Ishikawa (cell line): Measurements from ENCODE around the gene KCNIP4.

Source experiments
- CEBPB ChIP-seq: IDR thresholded peaks from 2 replicates; pipeline ENCODE4 v1.6.1; 2012
- CREB1 ChIP-seq: IDR thresholded peaks from 2 replicates; pipeline ENCODE4 v1.6.1; 2012; ENCODE audit warnings: low read depth
- EGR1 ChIP-seq: IDR thresholded peaks from 2 replicates; pipeline ENCODE4 v1.6.1; 2012
- EP300 ChIP-seq: IDR thresholded peaks from 2 replicates; pipeline ENCODE4 v1.6.1; 2012; ENCODE audit warnings: borderline replicate concordance
- FOXM1 ChIP-seq: IDR thresholded peaks from 2 replicates; pipeline ENCODE4 v1.6.1; 2012; ENCODE audit warnings: low read depth, borderline replicate concordance
- MAX ChIP-seq: IDR thresholded peaks from 2 replicates; pipeline ENCODE4 v1.6.1; 2012
- NFIC ChIP-seq: IDR thresholded peaks from 2 replicates; pipeline ENCODE4 v1.6.1; 2012
- RAD21 ChIP-seq: IDR thresholded peaks from 2 replicates; pipeline ENCODE4 v1.6.1; 2012; ENCODE audit warnings: low read depth
- REST ChIP-seq: IDR thresholded peaks from 2 replicates; pipeline ENCODE4 v1.6.1; 2012; ENCODE audit warnings: low read depth, mild to moderate bottlenecking
- TAF1 ChIP-seq: IDR thresholded peaks from 2 replicates; pipeline ENCODE4 v1.6.1; 2012; ENCODE audit warnings: low read depth, mild to moderate bottlenecking
- TCF12 ChIP-seq: IDR thresholded peaks from 2 replicates; pipeline ENCODE4 v1.6.1; 2012; ENCODE audit warnings: low read depth
- TEAD4 ChIP-seq: IDR thresholded peaks from 2 replicates; pipeline ENCODE4 v1.6.1; 2012
- YY1 ChIP-seq: IDR thresholded peaks from 2 replicates; pipeline ENCODE4 v1.6.1; 2012; ENCODE audit warnings: low read depth
- ZBTB7A ChIP-seq: IDR thresholded peaks from 2 replicates; pipeline ENCODE4 v1.6.1; 2012; ENCODE audit warnings: low read depth
- TF ChIP-seq, protein P1 (sequence below): IDR thresholded peaks from 2 replicates; pipeline ENCODE4 v1.6.1; 2012

Gene KCNIP4

DNA sequence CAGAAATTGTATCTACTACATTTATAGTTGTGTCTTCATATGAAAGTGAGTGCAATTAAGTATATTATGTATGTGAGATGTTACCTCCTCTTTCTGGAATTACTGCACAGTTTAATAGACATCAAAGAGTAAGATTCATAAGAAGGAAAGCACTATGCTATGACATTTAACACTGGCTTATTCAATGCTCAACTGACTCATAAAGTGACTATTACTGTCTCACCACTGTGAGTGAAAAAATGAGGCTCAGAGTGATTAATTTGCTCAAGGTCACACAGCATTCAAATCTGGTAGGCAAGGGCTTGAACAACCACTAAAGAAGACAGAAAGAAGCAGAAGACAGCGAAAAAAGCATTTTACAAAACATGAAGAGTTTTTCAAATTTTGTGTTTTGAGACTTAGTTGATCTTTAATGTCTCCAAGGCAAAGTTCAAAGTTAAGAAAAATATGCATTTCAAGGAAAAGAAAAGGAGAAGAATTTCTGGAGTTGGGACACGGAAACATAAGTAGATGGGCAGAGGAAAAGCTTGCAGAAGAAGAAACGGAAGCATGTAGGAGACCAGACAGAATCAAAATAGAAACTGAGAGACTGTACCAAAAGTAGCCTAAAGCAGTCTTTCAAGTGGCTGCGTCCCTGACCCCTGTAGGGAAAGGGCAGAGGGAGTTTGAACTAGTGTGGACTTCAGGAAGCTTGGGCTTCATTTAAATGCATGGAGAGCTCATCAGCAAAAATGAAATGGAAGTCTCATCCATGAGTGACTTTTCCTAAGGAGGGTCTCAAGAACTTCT lies 66.3 kb downstream of the KCNIP4 start:
- TF ChIP-seq CREB1 (no peak), YY1 (no peak), EP300 (no peak), MAX (no peak), FOXM1 (no peak), RAD21 (no peak), NFIC (no peak), REST (no peak), TCF12 (no peak)
- TF ChIP-seq, protein P1, sequence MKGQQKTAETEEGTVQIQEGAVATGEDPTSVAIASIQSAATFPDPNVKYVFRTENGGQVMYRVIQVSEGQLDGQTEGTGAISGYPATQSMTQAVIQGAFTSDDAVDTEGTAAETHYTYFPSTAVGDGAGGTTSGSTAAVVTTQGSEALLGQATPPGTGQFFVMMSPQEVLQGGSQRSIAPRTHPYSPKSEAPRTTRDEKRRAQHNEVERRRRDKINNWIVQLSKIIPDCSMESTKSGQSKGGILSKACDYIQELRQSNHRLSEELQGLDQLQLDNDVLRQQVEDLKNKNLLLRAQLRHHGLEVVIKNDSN = no peak

GRCh38 chr4:21879187-21879586 lies 69.4 kb downstream of the KCNIP4 start:
- no peak for TF ChIP-seq TCF12
- no peak for TF ChIP-seq CREB1
- TF ChIP-seq TEAD4 = no peak
- no peak for TF ChIP-seq MAX
- TF ChIP-seq EP300 = no peak
- no peak for TF ChIP-seq YY1
- TF ChIP-seq CEBPB = no peak
- TF ChIP-seq, protein P1 = no peak
- no peak for TF ChIP-seq NFIC
- TF ChIP-seq TAF1 = no peak
- TF ChIP-seq FOXM1 = no peak
- TF ChIP-seq EGR1 = no peak
- no peak for TF ChIP-seq REST
- no peak for TF ChIP-seq ZBTB7A
- no peak for TF ChIP-seq RAD21

DNA sequence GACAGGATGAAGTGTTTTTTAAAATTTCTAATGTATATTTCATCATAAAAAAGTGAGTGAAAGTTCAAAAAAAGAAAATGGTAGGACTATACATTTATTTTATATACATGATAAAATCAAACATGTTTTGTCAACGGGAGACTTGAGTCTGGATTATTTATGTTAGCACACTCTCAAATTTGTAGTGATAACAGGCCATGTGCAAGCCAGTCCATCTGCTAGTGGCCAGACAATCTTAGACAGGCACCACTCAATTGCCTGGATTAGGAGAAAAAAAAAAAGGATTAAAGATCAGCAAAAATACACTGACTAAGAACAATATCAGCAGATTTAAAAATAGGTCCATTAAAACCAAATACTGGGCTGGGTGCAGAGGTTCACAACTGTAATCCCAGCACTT lies 71.9 kb downstream of the KCNIP4 start:
- no peak for TF ChIP-seq EP300
- no peak for TF ChIP-seq TCF12
- TF ChIP-seq, protein P1 = no peak
- no peak for TF ChIP-seq ZBTB7A
- TF ChIP-seq TAF1 = no peak
- TF ChIP-seq FOXM1 = no peak
- TF ChIP-seq MAX = no peak
- TF ChIP-seq TEAD4 = no peak
- no peak for TF ChIP-seq REST
- TF ChIP-seq NFIC = no peak

DNA sequence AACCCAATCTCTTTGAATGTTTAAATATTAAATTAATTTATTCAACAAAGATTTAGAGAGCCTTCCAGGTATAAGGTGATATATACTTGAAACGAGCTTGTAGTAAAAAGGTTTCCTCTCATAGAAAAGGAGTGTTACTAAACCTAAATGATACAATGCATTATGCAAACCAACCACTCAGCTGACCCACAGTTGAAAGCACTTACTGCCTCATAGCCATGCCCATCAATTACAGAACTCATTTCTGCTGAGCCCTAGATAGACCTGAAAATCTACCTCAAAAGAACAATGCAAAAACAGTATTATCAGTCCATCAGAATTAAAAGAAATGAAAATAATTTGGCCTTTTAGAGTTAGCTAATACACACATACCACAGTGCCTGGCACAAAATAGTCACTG lies 75.4 kb downstream of the KCNIP4 start:
- TF ChIP-seq FOXM1 = no peak
- no peak for TF ChIP-seq ZBTB7A
- TF ChIP-seq YY1 = no peak
- TF ChIP-seq TEAD4 = no peak
- TF ChIP-seq TCF12 = no peak
- TF ChIP-seq CREB1 = no peak
- no peak for TF ChIP-seq NFIC
- no peak for TF ChIP-seq EGR1
